HG03571 (cell line): ENCODE results near the gene NOS3.

Source experiments
- ATAC-seq: cut with Tn5 transposase; IDR thresholded peaks from one replicate; pipeline ENCODE4 v1.9.1; 2021; ENCODE audit not compliant: unreplicated experiment

The NOS3 gene

DNA sequence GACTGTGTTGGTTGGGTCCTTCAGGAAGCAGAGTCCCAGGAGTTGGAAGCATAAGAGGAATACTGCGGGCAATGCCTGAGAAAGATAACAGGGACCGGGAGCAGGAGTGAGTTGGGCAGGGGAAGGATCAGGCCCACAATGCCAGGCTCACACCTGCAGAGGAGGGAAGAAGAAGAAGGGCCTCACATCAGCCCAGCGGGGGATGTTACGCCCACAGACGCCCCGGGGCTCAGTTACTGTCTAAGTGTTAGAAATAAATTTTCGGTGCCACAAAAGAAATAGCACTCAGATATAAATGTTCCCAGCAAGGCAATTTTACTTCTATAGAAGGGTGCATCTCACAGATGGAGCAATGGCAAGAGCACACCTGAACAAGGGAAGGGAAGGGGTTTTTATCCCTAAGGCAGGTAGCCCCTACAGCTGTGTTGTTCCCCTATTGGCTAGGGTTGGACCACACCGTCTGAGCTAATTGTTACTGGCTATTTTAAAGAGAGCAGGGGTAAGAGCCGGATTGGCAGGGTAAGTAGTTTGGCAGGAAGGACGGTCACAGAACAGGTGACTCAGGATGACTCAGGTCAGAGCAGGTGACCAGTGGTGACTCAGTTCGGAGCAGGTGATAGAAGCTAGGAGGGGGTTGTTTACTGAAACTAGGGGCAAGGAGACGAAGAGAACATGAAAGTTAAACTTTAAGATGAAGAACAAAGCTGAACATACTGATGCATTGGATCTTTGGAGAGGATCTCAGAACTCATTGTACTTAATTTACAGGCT, at the start of gene NOS3:
Gene NOS3 (plus strand): TSS at position 602 of the 771 bp plus-strand sequence. CDS start 2,787 bp downstream, outside the sequence.
- no peak for ATAC-seq

GRCh38 chr7:150941351-150942000, 49.3 kb upstream of the NOS3 start:
- no peak for ATAC-seq

- ATAC-seq: no peak
Measured at GRCh38 chr7:150942001-150942590, 48.7 kb upstream of the NOS3 start.

DNA sequence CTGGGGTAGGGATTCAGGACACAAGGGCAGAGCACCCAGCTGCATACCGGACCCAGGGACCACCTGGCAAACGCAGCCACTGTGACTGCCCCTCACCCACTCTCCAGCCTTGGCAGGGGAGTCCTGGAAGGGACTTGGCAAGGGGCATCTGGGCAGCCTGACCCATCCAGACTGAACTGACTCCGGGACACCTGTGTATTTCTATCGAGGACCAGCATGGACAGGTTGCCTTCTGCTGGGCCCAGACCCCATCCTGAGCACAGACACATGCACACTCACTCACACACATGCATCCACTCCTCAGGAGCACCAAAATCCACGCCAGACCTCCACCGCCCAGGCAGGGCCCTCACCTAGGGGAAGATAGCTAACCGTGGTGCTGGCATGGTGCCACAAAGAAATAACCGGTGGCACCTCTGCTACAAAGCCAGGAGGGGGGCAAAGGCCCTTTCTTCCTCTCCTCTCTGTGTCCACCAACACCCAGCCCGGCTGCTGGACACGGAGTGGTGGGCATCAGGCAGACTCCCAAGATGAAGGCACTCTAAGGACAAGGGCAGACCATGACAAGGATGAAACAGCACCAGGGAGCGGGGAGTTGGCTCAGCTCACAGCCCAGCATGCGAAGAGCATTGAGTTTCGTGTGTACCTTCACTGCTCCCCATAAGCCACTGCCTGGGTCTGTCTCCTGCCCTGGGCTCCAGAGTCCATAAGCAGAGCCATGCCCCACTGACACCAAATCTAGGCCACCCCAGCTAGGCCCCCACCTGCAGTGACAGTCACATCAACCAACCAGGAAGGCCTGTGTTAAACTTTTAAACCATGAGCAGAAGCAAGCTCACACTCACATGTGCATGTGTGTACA, 48.0 kb upstream of the NOS3 start:
- ATAC-seq: no peak

- no peak for ATAC-seq
Measured at GRCh38 chr7:150943453-150943814, 47.4 kb upstream of the NOS3 start.

- no peak for ATAC-seq
Measured at GRCh38 chr7:150944066-150945042, 46.5 kb upstream of the NOS3 start.

DNA sequence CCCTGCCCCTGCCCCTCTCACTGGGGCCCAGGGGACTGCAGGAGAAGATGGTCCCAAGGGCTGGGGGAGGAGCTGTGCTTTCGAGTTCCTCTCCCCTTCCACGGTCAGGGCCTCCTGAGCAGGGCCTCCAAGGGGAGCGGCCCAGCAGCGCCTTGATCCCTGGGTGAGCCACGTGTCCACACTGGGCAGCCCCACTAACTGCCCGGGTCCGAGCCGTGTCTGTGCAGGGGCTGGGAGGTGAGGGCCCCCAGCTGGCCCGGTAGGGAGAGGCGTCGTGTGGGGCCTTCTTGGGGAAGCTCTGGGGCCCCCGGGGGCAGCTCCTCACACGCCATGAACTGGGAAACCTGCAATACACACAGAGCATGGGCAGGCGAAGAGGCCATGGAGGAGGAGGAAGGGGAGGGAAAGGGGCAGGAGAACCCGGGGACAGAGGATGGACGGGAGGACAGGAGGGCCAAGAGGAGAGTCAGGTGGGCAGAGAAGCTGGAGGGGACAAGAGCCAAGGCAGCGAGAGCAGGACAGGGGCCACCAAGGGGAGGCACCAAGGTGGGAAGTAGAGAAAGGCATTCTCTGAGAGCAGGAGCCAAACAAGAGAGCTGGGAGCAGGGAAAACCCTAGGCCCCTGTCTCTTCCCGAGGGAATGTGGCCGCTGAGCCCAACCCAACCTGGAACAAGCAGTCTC, 45.5 kb upstream of the NOS3 start:
- ATAC-seq: no peak

- no peak for ATAC-seq
Measured at GRCh38 chr7:150945853-150946420, 44.9 kb upstream of the NOS3 start.

- no peak for ATAC-seq
Measured at GRCh38 chr7:150946421-150947240, 44.2 kb upstream of the NOS3 start.

- no peak for ATAC-seq
Measured at GRCh38 chr7:150947241-150947745, 43.5 kb upstream of the NOS3 start.

DNA sequence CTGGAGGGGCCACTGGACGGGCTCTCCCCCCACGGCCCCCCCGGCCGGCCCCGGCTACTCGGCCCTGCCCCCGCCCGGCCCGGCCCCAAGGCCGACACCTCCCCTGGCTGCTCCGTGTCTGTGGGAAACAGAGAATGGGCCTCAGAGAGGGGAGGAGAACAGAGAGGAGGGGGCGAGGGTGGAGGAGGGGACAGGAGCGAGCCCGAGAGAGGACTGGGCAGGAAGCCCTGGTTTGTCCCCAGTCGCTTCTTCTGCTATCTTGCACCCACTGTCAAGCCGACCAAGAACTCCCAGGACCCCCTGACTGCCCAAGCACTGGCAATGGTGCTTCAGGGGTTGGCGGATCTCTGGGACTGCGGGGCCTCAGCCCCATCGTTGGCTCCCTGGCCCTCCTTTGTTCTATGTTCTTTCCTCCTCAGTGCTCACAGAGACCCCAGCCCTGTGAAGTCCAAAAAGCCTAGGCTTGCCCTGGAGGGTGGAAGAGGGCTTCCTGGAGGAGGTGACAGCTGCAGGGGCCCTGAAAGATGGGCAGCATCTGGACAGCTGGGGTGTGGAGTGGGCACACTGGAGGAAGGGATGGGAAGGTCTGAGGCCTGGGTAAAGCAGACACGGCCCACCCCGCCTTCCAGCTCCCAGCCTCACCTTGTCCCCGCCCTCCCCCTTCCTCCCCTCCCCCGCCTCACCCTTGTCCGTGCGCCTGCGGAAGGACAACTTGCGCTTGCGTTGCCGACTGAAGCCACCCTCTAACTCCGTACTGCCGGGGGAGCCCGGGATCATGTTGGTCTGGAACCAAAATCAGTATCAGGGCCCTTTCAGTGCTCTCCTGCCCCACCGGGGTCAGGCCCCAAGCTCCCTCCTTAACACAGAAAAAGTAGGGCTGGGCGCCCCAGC, 42.8 kb upstream of the NOS3 start:
- ATAC-seq: no peak

GRCh38 chr7:150948791-150949251, 42.0 kb upstream of the NOS3 start:
- no peak for ATAC-seq

- no peak for ATAC-seq
Measured at GRCh38 chr7:150949564-150949963, 41.3 kb upstream of the NOS3 start.

GRCh38 chr7:150949971-150950491, 40.8 kb upstream of the NOS3 start:
- ATAC-seq: no peak

- no peak for ATAC-seq
Measured at GRCh38 chr7:150950496-150951180, 40.2 kb upstream of the NOS3 start.

DNA sequence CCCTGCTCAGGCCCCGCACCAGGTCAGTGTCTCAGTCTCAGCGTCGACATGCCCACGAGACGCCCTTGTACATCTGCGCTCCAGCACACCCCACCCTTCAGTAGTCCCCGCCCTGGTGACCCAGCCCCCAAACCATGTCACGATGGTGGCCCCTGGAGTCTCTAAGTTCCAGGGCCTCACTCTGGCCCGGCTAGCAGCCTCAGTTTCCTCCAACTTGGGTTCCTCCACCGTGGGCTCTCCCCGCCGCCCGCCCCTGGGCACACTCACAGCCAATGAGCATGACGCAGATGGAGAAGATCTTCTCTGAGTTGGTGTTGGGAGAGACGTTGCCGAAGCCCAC, 39.7 kb upstream of the NOS3 start:
- no peak for ATAC-seq
